Chondrocyte (in vitro differentiated cells): Measurements from ENCODE around the gene PDGFA. TPM values are rescaled to one million over a fixed set of nuclear protein-coding genes. Genes with fewer than 3 reads are reported as not detected.
A peak's percentile ranks its signal among the peaks of the same experiment; 100 is the strongest.

Experiments
- DNase-seq: peaks from one replicate; pipeline ENCODE4 v3.0.0; 2021; ENCODE audit warnings: mixed read lengths, low spot score
- H3K27ac Mint-ChIP-seq: one replicate; pipeline ENCODE4 v1.8.0; 2021; ENCODE audit warnings: mild to moderate bottlenecking, moderate library complexity, mixed read lengths; ENCODE audit not compliant: unreplicated experiment
- H3K27me3 Mint-ChIP-seq: 2 replicates; pipeline ENCODE4 v1.8.0; 2021; ENCODE audit warnings: low read depth, mixed read lengths
- H3K36me3 Mint-ChIP-seq: 2 replicates; pipeline ENCODE4 v1.8.0; 2021; ENCODE audit warnings: low read depth, mixed read lengths
- H3K4me1 Mint-ChIP-seq: 2 replicates; pipeline ENCODE4 v1.8.0; 2021; ENCODE audit warnings: low read depth, mild to moderate bottlenecking, mixed read lengths
- H3K4me3 Mint-ChIP-seq: one replicate; pipeline ENCODE4 v1.8.0; 2021; ENCODE audit warnings: mild to moderate bottlenecking, moderate library complexity, mixed read lengths; ENCODE audit not compliant: unreplicated experiment
- H3K9me3 Mint-ChIP-seq: 2 replicates; pipeline ENCODE4 v1.8.0; 2021; ENCODE audit warnings: low read depth, mixed read lengths
- total RNA-seq: library from RNA; stranded (reverse); gene quantifications from 3 replicates; pipeline ENCODE4 v1.2.1, GENCODE V29; 2021
- TF ChIP-seq, protein P1 (sequence below): fragments of 200-600 bp; sonication (generic); IDR thresholded peaks from 2 replicates; pipeline ENCODE4 v1.5.0; 2021; ENCODE audit warnings: antibody characterized with exemption, mild to moderate bottlenecking, moderate library complexity

Gene PDGFA
- total RNA-seq, 1 donor from 2014 or later, result 70.6 TPM

DNA sequence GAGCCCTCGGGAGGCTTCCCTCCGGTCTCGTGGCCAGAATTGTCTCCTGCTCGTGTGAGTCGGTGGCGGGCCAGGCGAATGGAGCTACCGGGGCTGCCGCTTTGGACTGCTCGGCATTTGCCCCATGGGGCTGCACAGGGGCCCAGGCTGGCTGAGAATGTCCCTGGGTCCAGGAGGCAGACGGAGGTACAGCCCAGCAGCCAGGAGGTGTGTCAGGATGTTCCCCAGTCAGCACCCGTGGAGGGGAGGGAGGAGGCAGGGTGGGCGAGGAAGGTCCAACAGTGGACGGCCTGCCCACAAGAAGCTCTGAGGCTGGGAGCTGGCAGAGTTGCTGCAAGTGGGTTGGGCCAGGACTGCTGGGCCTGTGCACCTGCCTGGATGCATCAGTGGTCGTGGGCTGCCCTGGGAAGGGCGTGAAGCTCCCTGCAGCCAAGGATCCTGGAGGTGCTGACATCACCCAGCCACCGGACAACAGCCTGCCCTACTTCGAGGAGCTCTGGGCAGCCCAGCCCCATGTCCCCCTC is 46.4 kb downstream of the PDGFA start:
- Mint-ChIP-seq H3K9me3 (peaks cover 8% of the 10 kb centered on the region), H3K27me3 (no peaks in the 10 kb centered on the region), H3K4me1 (peaks cover 42% of the 10 kb centered on the region), H3K4me3 (no peak overlapping the region), H3K27ac (no peak overlapping the region), H3K36me3 (no peaks in the 10 kb centered on the region)
- peak; percentile 82 for DNase-seq
- TF ChIP-seq, protein P1, sequence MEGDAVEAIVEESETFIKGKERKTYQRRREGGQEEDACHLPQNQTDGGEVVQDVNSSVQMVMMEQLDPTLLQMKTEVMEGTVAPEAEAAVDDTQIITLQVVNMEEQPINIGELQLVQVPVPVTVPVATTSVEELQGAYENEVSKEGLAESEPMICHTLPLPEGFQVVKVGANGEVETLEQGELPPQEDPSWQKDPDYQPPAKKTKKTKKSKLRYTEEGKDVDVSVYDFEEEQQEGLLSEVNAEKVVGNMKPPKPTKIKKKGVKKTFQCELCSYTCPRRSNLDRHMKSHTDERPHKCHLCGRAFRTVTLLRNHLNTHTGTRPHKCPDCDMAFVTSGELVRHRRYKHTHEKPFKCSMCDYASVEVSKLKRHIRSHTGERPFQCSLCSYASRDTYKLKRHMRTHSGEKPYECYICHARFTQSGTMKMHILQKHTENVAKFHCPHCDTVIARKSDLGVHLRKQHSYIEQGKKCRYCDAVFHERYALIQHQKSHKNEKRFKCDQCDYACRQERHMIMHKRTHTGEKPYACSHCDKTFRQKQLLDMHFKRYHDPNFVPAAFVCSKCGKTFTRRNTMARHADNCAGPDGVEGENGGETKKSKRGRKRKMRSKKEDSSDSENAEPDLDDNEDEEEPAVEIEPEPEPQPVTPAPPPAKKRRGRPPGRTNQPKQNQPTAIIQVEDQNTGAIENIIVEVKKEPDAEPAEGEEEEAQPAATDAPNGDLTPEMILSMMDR, result no peak

- no peak for DNase-seq
- Mint-ChIP-seq H3K4me1 (peaks cover 37% of the 10 kb centered on the region), H3K27ac (peak overlapping the region; percentile 86), H3K36me3 (no peaks in the 10 kb centered on the region), H3K9me3 (peaks cover 13% of the 10 kb centered on the region), H3K27me3 (no peaks in the 10 kb centered on the region), H3K4me3 (no peak overlapping the region)
- TF ChIP-seq, protein P1, result no peak
Observed at GRCh38 chr7:472640-472957, 47.0 kb downstream of the PDGFA start.

GRCh38 chr7:471866-472639 is 47.6 kb downstream of the PDGFA start:
- TF ChIP-seq, protein P1, result no peak
- H3K27ac Mint-ChIP-seq, result peak overlapping the region; percentile 86

GRCh38 chr7:471191-471865 is 48.3 kb downstream of the PDGFA start:
- peak overlapping the region; percentile 86 for H3K27ac Mint-ChIP-seq
- no peaks in the 10 kb centered on the region for H3K27me3 Mint-ChIP-seq

More at GRCh38 chr7:471866-472639, 47.6 kb downstream of the PDGFA start:
- Mint-ChIP-seq H3K36me3 (no peaks in the 10 kb centered on the region), H3K4me1 (peaks cover 34% of the 10 kb centered on the region), H3K4me3 (no peak overlapping the region), H3K9me3 (peaks cover 17% of the 10 kb centered on the region), H3K27me3 (no peaks in the 10 kb centered on the region)
- peak; percentile 94 for DNase-seq

GRCh38 chr7:469563-469961 is 50.1 kb downstream of the PDGFA start:
- no peaks in the 10 kb centered on the region for H3K27me3 Mint-ChIP-seq
- peaks cover 15% of the 10 kb centered on the region for H3K9me3 Mint-ChIP-seq
- H3K27ac Mint-ChIP-seq, result no peak overlapping the region
- TF ChIP-seq, protein P1, result no peak
- H3K4me3 Mint-ChIP-seq, result no peak overlapping the region
- H3K4me1 Mint-ChIP-seq, result peaks cover 43% of the 10 kb centered on the region
- peak; percentile 64 for DNase-seq
- H3K36me3 Mint-ChIP-seq, result no peaks in the 10 kb centered on the region

More at GRCh38 chr7:471191-471865, 48.3 kb downstream of the PDGFA start:
- TF ChIP-seq, protein P1, result no peak
- peaks cover 17% of the 10 kb centered on the region for H3K9me3 Mint-ChIP-seq
- H3K36me3 Mint-ChIP-seq, result no peaks in the 10 kb centered on the region
- H3K4me3 Mint-ChIP-seq, result no peak overlapping the region
- H3K4me1 Mint-ChIP-seq, result peaks cover 29% of the 10 kb centered on the region
- peak; percentile 49 for DNase-seq
